ENCODE measurements around the gene MAPKAPK5. TPM values are rescaled to one million over a fixed set of nuclear protein-coding genes. Genes with fewer than 3 reads are reported as not detected.

MAPKAPK5 gene
- total RNA-seq, 1 experiment from 2014 or later = 85.7 TPM

- Mint-ChIP-seq H3K27ac (peak overlapping the region; percentile 96 to 99 (median 99); a peak in 5 of 7 replicates), H3K4me3 (peak overlapping the region; percentile 92 to 98), H3K27me3 (ENCODE audit: low read depth) (peaks cover 3% of the 10 kb centered on the region; the same call in 1 of the 2 replicates), H3K4me1 (peaks cover 20 to 26% of the 10 kb centered on the region in 2 experiments), H3K36me3 (ENCODE audit: insufficient read depth in 1 of 3, low read depth in 3 of 3) (peaks cover 28 to 40% (median 33%) of the 10 kb centered on the region in 3 experiments; a peak in 6 of 7 replicates), H3K9me3 (no peaks in the 10 kb centered on the region; a peak in 3 of 5 replicates)
- Histone ChIP-seq H4K20me1 (ENCODE audit: control insufficient read depth, insufficient read depth, insufficient read length) (no peaks in the 10 kb centered on the region), H3K79me2 (ENCODE audit: insufficient read depth, low read length) (peaks cover 38% of the 10 kb centered on the region), H2BK120ac (ENCODE audit: low read depth, low read length, poor library complexity, severe bottlenecking) (no peak overlapping the region), H3K56ac (ENCODE audit: insufficient read length, low read depth, low read length) (no peak overlapping the region), H3K18ac (ENCODE audit: insufficient read length, low read depth, low read length) (no peak overlapping the region), H3K27me3 (ENCODE audit: insufficient read depth, low read length) (no peaks in the 10 kb centered on the region), H3K4me1 (ENCODE audit: insufficient read depth, low read length) (no peaks in the 10 kb centered on the region; the same call in 1 of the 2 replicates), H3K4me2 (ENCODE audit: insufficient read depth, insufficient read length, low read length) (peak overlapping the region; percentile 98), H3T11ph (ENCODE audit: low read length) (no peak overlapping the region), H3K23me2 (ENCODE audit: insufficient read length, low read depth, low read length, poor library complexity, severe bottlenecking) (peaks cover 5% of the 10 kb centered on the region), H3K23ac (ENCODE audit: insufficient read length, low read depth, low read length) (no peak overlapping the region), H2BK15ac (ENCODE audit: low read depth, low read length) (no peak overlapping the region), H3K9me3 (ENCODE audit: control insufficient read depth, low read depth, low read length) (no peaks in the 10 kb centered on the region), H3K4ac (ENCODE audit: low read depth, low read length) (no peak overlapping the region), H2AK5ac (ENCODE audit: insufficient read length, low read length) (no peak overlapping the region), H2AFZ (ENCODE audit: low read length) (no peak overlapping the region), H3K9ac (ENCODE audit: extremely low read depth, insufficient read length, low read length) (peak overlapping the region; percentile 99), H3K27ac (ENCODE audit: insufficient read length, low read depth, low read length) (no peak overlapping the region), H2BK12ac (ENCODE audit: insufficient read length, low read depth, low read length) (no peak overlapping the region), H4K91ac (ENCODE audit: insufficient read length, low read depth, low read length) (no peak overlapping the region), H4K8ac (replicated peaks; ENCODE audit: insufficient read length, low read depth, low read length) (no peak overlapping the region), H2BK5ac (ENCODE audit: insufficient read length, low read length) (no peak overlapping the region), H3K79me1 (ENCODE audit: insufficient read depth, low read depth, low read length, poor library complexity, severe bottlenecking) (peaks cover 11% of the 10 kb centered on the region), H3K14ac (ENCODE audit: insufficient read depth, low read length) (no peak overlapping the region), H2BK20ac (ENCODE audit: low read depth, low read length, poor library complexity, severe bottlenecking) (no peak overlapping the region), H4K5ac (ENCODE audit: insufficient read length, low read depth, low read length) (no peak overlapping the region)
- DNase-seq = no peak
- no CpG with 5 or more reads among the region's 11 CpGs for WGBS (ENCODE audit: extremely low coverage, insufficient read length, low lambda C conversion rate)
- TF ChIP-seq CTCF (conservative IDR thresholded peaks at IDR 0.05) = no peak
These were observed 1.2 kb upstream of the MAPKAPK5 start for GRCh38 chr12:111840807-111841206.

Measured in H9 (cell line).